Right lobe of liver (tissue), 6 donors: ENCODE data around the gene INO80. TPM values are rescaled to one million over a fixed set of nuclear protein-coding genes. Genes with fewer than 3 reads are reported as not detected.
"Not testable (repeated sequence)": the region's sequence is repeated elsewhere in the genome, so short reads cannot be mapped to it uniquely, and the experiment has no call there.

Experiments used
- ATAC-seq, 4 donors: fragments of 200-7000 bp; cut with Tn5 transposase; one replicate each; pipeline ENCODE4 v1.9.1; 2020; ENCODE audit warnings: mild to moderate bottlenecking in 4 of 4, moderate library complexity in 4 of 4
- DNase-seq, 3 donors: peaks; one replicate each; pipeline ENCODE4 v3.0.0-alpha.2; 2020
- H3K27ac ChIP-seq, 3 donors: fragments of 200-600 bp; one replicate each; pipeline ENCODE4 v1.8.0; 2022
- H3K27me3 ChIP-seq, 2 donors: fragments of 200-600 bp; one replicate each; pipeline ENCODE4 v1.8.0; 2022
- H3K36me3 ChIP-seq, 4 donors: fragments of 200-600 bp; sonication (generic) in 1 of 4; one replicate each; pipeline versions ENCODE4 v1.5.1 to v1.8.0; 2017 to 2022; ENCODE audit warnings: control low read depth in 1 of 4
- H3K4me1 ChIP-seq, 4 donors: fragments of 200-600 bp; sonication (generic) in 1 of 4; one replicate each; pipeline versions ENCODE4 v1.5.1 to v1.8.0; 2017 to 2022; ENCODE audit warnings: control low read depth in 1 of 4
- H3K4me3 ChIP-seq, 3 donors: fragments of 200-600 bp; one replicate each; pipeline ENCODE4 v1.8.0; 2022
- H3K9me3 ChIP-seq, 4 donors: fragments of 200-600 bp; sonication (generic) in 1 of 4; one replicate each; pipeline versions ENCODE4 v1.5.1 to v1.8.0; 2017 to 2022; ENCODE audit warnings: control low read depth in 1 of 4
- CTCF ChIP-seq, 4 donors: fragments of 200-600 bp in 3 of 4; fragments of 450-650 bp in 1 of 4; IDR thresholded peaks; one replicate each; pipeline versions ENCODE4 v1.5.1 to v1.8.0; 2016 to 2022; ENCODE audit warnings: antibody characterized with exemption in 4 of 4, mild to moderate bottlenecking in 2 of 4
- POLR2A ChIP-seq: fragments of 450-650 bp; IDR thresholded peaks from one replicate; pipeline ENCODE4 v1.6.1; 2017; ENCODE audit warnings: antibody characterized with exemption, mild to moderate bottlenecking
- WGBS: methylation state at CpG from one replicate; pipeline ENCODE4 v1.1.6; 2018; ENCODE audit warnings: low coverage, low lambda C conversion rate; ENCODE audit not compliant: insufficient coverage; ENCODE audit errors: missing lambda C conversion rate; 5-methylcytosine and 5-hydroxymethylcytosine counted together
- intact Hi-C, 2 donors: fragments of 100-400 bp; cut with DNase I; formaldehyde crosslinking; loops; one replicate each; pipeline versions ENCODE4 v1.11.2 to v1.14.1; 2022
- total RNA-seq, 6 experiments: library from RNA; depleted of rRNA in 2 of 6; stranded (reverse); fragments of >200 nt in 2 of 6; fragmentation: NEBNext Ultra II Directional in 3 of 6; extraction: Animal tissue kit (Norgen Biotek cat#: 25700) in 3 of 6; gene quantifications; one replicate each; pipeline versions ENCODE4 v1.1.0 to v1.2.4, GENCODE V29; 2016 to 2023
- donor health status: DM: no; HTN: yes; CAD: no.
- donor health status: DM: no; HTN: no; CAD: no.
- donor health status: DM: no; HTN: no; CAD: no.
- donor health status: DM: no; HTN: yes; CAD: no.
- donor health status: DM: no; HTN: yes; CAD: no.

INO80 gene
- total RNA-seq, 6 experiments from 2014 or later, result 7.8 to 12.5 (median 11.2) TPM

DNA sequence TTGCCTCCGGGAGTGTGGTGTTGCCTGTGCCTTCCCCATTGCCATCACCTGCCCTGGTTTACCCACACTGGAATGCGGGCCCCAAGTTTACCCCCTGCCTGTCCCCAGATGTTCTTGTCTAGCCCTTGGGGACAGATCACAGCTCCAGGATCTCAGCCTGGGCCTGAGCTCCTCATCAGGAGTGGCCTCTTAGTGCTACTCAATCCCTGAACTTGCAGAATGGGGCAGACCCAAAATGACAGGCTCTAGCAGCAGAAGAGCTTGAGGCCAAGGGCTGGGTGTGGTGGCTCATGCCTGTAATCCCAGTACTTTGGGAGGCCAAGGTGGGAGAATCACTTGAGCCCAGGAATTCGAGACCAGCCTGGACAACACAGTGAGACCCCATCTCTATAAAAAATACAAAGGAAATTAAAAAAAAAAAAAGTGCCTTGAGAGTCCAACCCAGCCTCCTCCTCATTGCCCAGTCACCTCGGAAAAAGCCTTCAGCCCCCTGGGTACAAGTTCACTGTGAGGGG lies 159.0 kb downstream of the INO80 start:
- WGBS, result 83% methylated on average over 4 of the region's 4 CpGs
- H3K36me3 ChIP-seq, result no peaks in the 10 kb centered on the region
- H3K4me1 ChIP-seq, result peaks cover 0 to 6% (median 3%) of the 10 kb centered on the region in 4 donors
- DNase-seq (no peak), ATAC-seq (no peak)
- no peak overlapping the region for H3K4me3 ChIP-seq
- no peak overlapping the region for H3K27ac ChIP-seq
- no peaks in the 10 kb centered on the region for H3K9me3 ChIP-seq
- TF ChIP-seq CTCF (IDR thresholded peaks at IDR 0.05) (no peak), POLR2A (no peak)
- H3K27me3 ChIP-seq, result no peaks in the 10 kb centered on the region
- intact Hi-C loops, result no loop called here

- ATAC-seq, result no peak
- H3K27ac ChIP-seq, result no peak overlapping the region
- no CpG with 5 or more reads among the region's 3 CpGs for WGBS
- intact Hi-C loops, result no loop called here
- no peaks in the 10 kb centered on the region for H3K9me3 ChIP-seq
- no peak for DNase-seq
- no peak overlapping the region for H3K4me3 ChIP-seq
- no peaks in the 10 kb centered on the region for H3K36me3 ChIP-seq
- H3K27me3 ChIP-seq, result no peaks in the 10 kb centered on the region
- H3K4me1 ChIP-seq, result peaks cover 0 to 8% (median 3%) of the 10 kb centered on the region in 4 donors
- TF ChIP-seq CTCF (IDR thresholded peaks at IDR 0.05) (no peak), POLR2A (no peak)
These were observed 159.5 kb downstream of the INO80 start for GRCh38 chr15:40956541-40956982.

DNA sequence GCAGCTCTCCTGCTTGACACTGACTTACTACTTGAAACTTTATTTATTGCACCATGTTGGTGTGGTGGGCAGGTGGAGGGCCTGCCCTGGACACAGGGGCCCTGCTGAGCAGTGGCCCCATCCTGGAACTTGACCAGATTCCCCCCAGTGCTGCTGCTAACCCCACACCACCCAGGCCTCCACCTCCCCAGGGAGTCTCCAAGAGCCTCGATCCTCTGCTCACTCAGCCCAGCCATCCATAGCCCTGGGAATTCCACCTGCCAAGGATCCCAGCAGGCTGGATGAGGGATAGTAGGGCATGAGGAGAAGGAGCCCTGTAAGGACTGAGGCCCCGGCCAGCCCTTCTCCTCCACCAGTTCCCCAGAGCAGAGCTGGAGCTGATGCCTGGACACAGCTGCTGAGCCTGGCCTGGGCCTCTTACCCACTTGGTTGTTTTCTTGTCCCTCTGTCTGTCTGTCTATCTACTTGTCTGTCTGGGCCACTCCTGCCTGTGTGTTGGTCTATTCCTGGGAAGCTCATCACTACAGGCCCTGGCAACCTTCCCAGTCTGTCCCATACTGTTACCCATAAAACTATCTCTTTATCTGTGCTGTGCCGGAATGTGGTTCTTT lies 160.0 kb downstream of the INO80 start:
- no peak overlapping the region for H3K27ac ChIP-seq
- ATAC-seq (no peak), DNase-seq (no peak)
- H3K36me3 ChIP-seq, result no peaks in the 10 kb centered on the region
- no peak for TF ChIP-seq CTCF (IDR thresholded peaks at IDR 0.05)
- TF ChIP-seq POLR2A, result no peak
- H3K27me3 ChIP-seq, result no peaks in the 10 kb centered on the region
- WGBS, result 100% methylated on average over 1 of the region's 3 CpGs
- no peak overlapping the region for H3K4me3 ChIP-seq
- peaks cover 0 to 8% (median 3%) of the 10 kb centered on the region in 4 donors for H3K4me1 ChIP-seq
- no peaks in the 10 kb centered on the region for H3K9me3 ChIP-seq
- intact Hi-C loops, result no loop called here

- DNase-seq (no peak), ATAC-seq (no peak)
- H3K27ac ChIP-seq, result no peak overlapping the region
- H3K9me3 ChIP-seq, result no peaks in the 10 kb centered on the region
- intact Hi-C loops, result no loop called here
- H3K4me3 ChIP-seq, result no peak overlapping the region
- H3K4me1 ChIP-seq, result peaks cover 0 to 11% (median 5%) of the 10 kb centered on the region in 4 donors
- TF ChIP-seq POLR2A, result no peak
- no peak for TF ChIP-seq CTCF (IDR thresholded peaks at IDR 0.05)
- WGBS, result 0% methylated on average over 1 of the region's 20 CpGs
- H3K36me3 ChIP-seq, result no peaks in the 10 kb centered on the region
- H3K27me3 ChIP-seq, result no peaks in the 10 kb centered on the region
These were observed 160.8 kb downstream of the INO80 start for GRCh38 chr15:40955141-40955903.

DNA sequence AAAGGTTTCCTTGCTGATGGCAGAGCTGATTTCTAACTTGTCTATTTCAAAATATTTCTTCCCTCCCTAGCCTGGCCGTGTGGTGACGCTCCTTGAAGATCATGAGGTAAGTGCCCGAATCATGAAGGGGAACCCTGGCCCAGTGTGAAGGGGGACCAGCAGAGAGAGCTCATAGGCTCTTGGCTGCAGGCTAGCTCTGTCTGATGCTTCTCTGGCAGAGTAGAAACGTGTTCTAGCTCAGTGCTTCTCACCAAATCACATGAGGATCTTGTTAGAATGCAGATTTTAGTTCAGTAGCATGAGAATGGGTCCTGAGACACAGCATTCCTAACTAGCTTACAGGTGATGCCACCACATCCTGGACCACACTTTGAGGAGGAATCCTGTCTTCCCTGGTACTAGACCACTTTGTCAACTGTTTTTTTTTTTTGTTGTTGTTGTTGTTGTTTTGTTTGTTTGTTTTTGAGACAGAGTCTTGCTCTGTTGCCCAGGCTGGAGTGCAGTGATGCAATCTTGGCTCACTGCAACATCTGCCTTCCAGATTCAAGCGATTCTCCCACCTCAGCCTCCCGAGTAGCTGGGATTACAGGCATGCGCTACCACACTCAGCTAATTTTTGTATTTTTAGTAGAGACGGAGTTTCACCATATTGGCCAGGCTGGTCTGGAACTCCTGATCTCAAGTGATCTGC lies 161.8 kb downstream of the INO80 start:
- H3K36me3 ChIP-seq, DNase-seq, H3K27ac ChIP-seq, H3K9me3 ChIP-seq, H3K4me3 ChIP-seq, intact Hi-C loops, ATAC-seq, H3K27me3 ChIP-seq: not testable (repeated sequence)
- H3K4me1 ChIP-seq, result peaks cover 0 to 19% (median 7%) of the 10 kb centered on the region in 4 donors
- 17% methylated on average over 2 of the region's 8 CpGs for WGBS
